Kidney (tissue), 14 donors: ENCODE data around the gene KCNE4. TPM values are rescaled to one million over a fixed set of nuclear protein-coding genes. Genes with fewer than 3 reads are reported as not detected.

ENCODE experiments used
- DNase-seq, 5 donors: peaks; one replicate each; pipeline ENCODE4 v3.0.0-alpha.2; 2013 to 2020
- FAIRE-seq: peaks from 2 replicates; lab custom pipeline; 2012; peaks lifted over from hg19 to GRCh38; lab: Jason Lieb, UNC
- H3K27ac ChIP-seq, 2 donors: one replicate each; pipeline ENCODE4 v1.7.0; 2013; ENCODE audit warnings: low read depth in 2 of 2, low read length in 2 of 2, inconsistent platforms in 1 of 2
- H3K27me3 ChIP-seq: one replicate; pipeline ENCODE4 v1.7.1; 2013; ENCODE audit warnings: low read length, inconsistent platforms; ENCODE audit not compliant: control insufficient read depth, insufficient read depth
- H3K36me3 ChIP-seq, 3 donors: one replicate each; pipeline versions ENCODE4 v1.7.0 to v1.7.1; 2013; ENCODE audit warnings: low read length in 3 of 3, control low read depth in 1 of 3, inconsistent platforms in 1 of 3; ENCODE audit not compliant: insufficient read depth in 3 of 3, control insufficient read depth in 2 of 3
- H3K4me1 ChIP-seq, 3 donors: one replicate each; pipeline versions ENCODE4 v1.7.0 to v1.7.1; 2013; ENCODE audit warnings: low read length in 3 of 3, inconsistent platforms in 1 of 3, low read depth in 1 of 3; ENCODE audit not compliant: control insufficient read depth in 2 of 3, insufficient read depth in 2 of 3
- H3K4me3 ChIP-seq, 3 donors: one replicate each; pipeline versions ENCODE4 v1.7.0 to v1.8.1; 2013; ENCODE audit warnings: low read length in 3 of 3, control low read depth in 1 of 3, inconsistent platforms in 1 of 3
- H3K9ac ChIP-seq, 3 donors: one replicate each; pipeline versions ENCODE4 v1.7.0 to v1.7.1; 2013; ENCODE audit warnings: low read length in 3 of 3, control low read depth in 1 of 3, inconsistent platforms in 1 of 3
- H3K9me3 ChIP-seq, 3 donors: one replicate each; pipeline versions ENCODE4 v1.7.0 to v1.7.1; 2013; ENCODE audit warnings: low read length in 3 of 3, control low read depth in 1 of 3, inconsistent platforms in 1 of 3; ENCODE audit not compliant: control insufficient read depth in 2 of 3, insufficient read depth in 1 of 3
- CTCF ChIP-seq: IDR thresholded peaks from 3 replicates; pipeline ENCODE4 v1.5.1; 2012; ENCODE audit warnings: mild to moderate bottlenecking, moderate library complexity, borderline replicate concordance; ENCODE audit not compliant: insufficient read depth; ENCODE audit errors: extremely low read depth
- intact Hi-C: fragments of 100-400 bp; cut with DNase I; formaldehyde crosslinking; loops from one replicate; pipeline ENCODE4 v1.11.1; 2022
- polyA plus RNA-seq: library from polyadenylated mRNA; stranded (reverse); fragments of 350-450 nt; fragmentation: Illumina TruSeq; extraction: RNeasy Lipid Tissue Mini Kit (QIAGEN cat#74804); gene quantifications from one replicate; pipeline ENCODE4 v1.2.3, GENCODE V29; 2014; ENCODE audit warnings: low read depth, low replicate concordance; ENCODE audit not compliant: insufficient read depth
- total RNA-seq: library from RNA; stranded (reverse); fragmentation: NEBNext Ultra II Directional; extraction: Animal tissue kit (Norgen Biotek cat#: 25700); gene quantifications from one replicate; pipeline ENCODE4 v1.2.1, GENCODE V29; 2021
- donor health status: control.
- donor health status: control.
- donor health status: control.
- donor health status: control.
- donor health status: control.
- donor health status: DM: yes; HTN: yes; CAD: no.
- donor health status: Normal renal cell carcinoma (clear cell type).

KCNE4 gene
- total and polyA plus RNA-seq, 2 donors from 2014 or later, result 4.0 to 4.2 TPM

- TF ChIP-seq CTCF, result no peak
Measured at GRCh38 chr2:223029287-223029686, 22.7 kb upstream of the KCNE4 start.

GRCh38 chr2:223032187-223033142 is 19.5 kb upstream of the KCNE4 start:
- intact Hi-C loops, result no loop called here
- no peaks in the 10 kb centered on the region for H3K4me1 ChIP-seq
- TF ChIP-seq CTCF, result no peak

More at GRCh38 chr2:223029287-223029686, 22.7 kb upstream of the KCNE4 start:
- Histone ChIP-seq H3K4me3 (no peak overlapping the region), H3K9me3 (peaks cover 0 to 5% (median 0%) of the 10 kb centered on the region in 3 donors), H3K9ac (no peak overlapping the region), H3K27me3 (no peaks in the 10 kb centered on the region), H3K36me3 (no peaks in the 10 kb centered on the region), H3K4me1 (no peaks in the 10 kb centered on the region), H3K27ac (no peak overlapping the region)
- no peak for DNase-seq
- intact Hi-C loops, result no loop called here
- no peak for FAIRE-seq

GRCh38 chr2:223034221-223034975 is 17.6 kb upstream of the KCNE4 start:
- DNase-seq (no peak), FAIRE-seq (no peak)
- no peaks in the 10 kb centered on the region for H3K4me1 ChIP-seq

More at GRCh38 chr2:223032187-223033142, 19.5 kb upstream of the KCNE4 start:
- FAIRE-seq (no peak), DNase-seq (no peak)
- Histone ChIP-seq H3K9me3 (peaks cover 0 to 5% (median 0%) of the 10 kb centered on the region in 3 donors), H3K27me3 (no peaks in the 10 kb centered on the region), H3K36me3 (no peaks in the 10 kb centered on the region), H3K27ac (no peak overlapping the region), H3K9ac (no peak overlapping the region), H3K4me3 (no peak overlapping the region)

More at GRCh38 chr2:223034221-223034975, 17.6 kb upstream of the KCNE4 start:
- no peak for TF ChIP-seq CTCF
- no peak overlapping the region for H3K9ac ChIP-seq
- H3K27me3 ChIP-seq, result no peaks in the 10 kb centered on the region
- peaks cover 0 to 5% (median 0%) of the 10 kb centered on the region in 3 donors for H3K9me3 ChIP-seq
- no peak overlapping the region for H3K4me3 ChIP-seq
- intact Hi-C loops, result no loop called here
- H3K27ac ChIP-seq, result no peak overlapping the region
- H3K36me3 ChIP-seq, result no peaks in the 10 kb centered on the region
